KOPT-K1 (cell line): ENCODE data around the gene MAP1LC3B2.
"Not testable (repeated sequence)": the region's sequence is repeated elsewhere in the genome, so short reads cannot be mapped to it uniquely, and the experiment has no call there.

ENCODE experiments used
- H3K27ac ChIP-seq: fragments of 200-600 bp; sonication (generic); 2 replicates; pipeline ENCODE4 v1.5.1; 2016; ENCODE audit warnings: antibody characterized with exemption, mild to moderate bottlenecking, low read depth, low read length; ENCODE audit not compliant: poor library complexity, severe bottlenecking
- H3K36me3 ChIP-seq: fragments of 200-600 bp; sonication (generic); 2 replicates; pipeline ENCODE4 v1.5.1; 2017; ENCODE audit warnings: antibody characterized with exemption, mild to moderate bottlenecking, low read length, moderate library complexity; ENCODE audit not compliant: insufficient read depth
- H3K9me3 ChIP-seq: fragments of 200-600 bp; sonication (generic); 2 replicates; pipeline ENCODE4 v1.5.1; 2017; ENCODE audit warnings: antibody characterized with exemption, low read length, mild to moderate bottlenecking; ENCODE audit not compliant: insufficient read depth, poor library complexity, severe bottlenecking

MAP1LC3B2 gene

DNA sequence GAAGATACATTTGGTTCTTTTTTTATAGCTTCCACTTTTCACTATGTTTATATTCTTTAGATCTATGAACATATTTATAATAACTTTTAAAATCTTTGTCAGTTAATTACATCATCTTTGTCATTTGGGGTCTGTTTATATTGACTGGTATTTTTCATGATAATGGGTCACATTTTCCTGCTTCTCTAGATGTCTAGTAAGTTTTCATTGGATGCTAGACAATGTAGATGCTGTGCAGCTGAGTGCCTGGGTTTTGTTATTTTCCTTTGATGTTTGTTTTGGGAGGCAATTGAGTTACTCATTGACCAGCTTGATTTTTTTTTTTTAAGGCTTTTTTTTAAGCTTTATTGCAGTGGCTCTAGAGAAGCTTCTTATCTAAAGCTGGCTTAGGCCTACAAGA, 4.9 kb downstream of the MAP1LC3B2 start:
- Histone ChIP-seq H3K9me3 (peaks cover 43% of the 10 kb centered on the region), H3K27ac (no peak overlapping the region), H3K36me3 (no peaks in the 10 kb centered on the region)

DNA sequence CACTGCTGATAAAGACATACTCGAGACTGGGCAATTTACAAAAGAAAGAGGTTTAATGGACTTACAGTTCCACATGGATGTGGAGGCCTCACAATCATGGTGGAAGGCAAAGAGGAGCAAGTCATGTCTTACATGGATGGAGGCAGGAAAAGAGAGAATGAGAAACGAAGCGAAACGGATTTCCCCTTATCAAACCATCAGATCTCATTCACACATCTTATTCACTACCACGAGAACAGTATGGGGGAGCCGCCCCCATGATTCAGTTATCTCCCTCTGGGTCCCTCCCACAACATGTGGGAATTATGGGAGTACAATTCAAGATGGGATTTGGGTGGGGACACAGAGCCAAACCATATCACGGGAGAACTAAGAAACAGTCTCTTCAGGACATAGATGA, 6.0 kb downstream of the MAP1LC3B2 start:
- H3K9me3 ChIP-seq: peaks cover 43% of the 10 kb centered on the region
- not testable (repeated sequence) for H3K27ac ChIP-seq, H3K36me3 ChIP-seq

DNA sequence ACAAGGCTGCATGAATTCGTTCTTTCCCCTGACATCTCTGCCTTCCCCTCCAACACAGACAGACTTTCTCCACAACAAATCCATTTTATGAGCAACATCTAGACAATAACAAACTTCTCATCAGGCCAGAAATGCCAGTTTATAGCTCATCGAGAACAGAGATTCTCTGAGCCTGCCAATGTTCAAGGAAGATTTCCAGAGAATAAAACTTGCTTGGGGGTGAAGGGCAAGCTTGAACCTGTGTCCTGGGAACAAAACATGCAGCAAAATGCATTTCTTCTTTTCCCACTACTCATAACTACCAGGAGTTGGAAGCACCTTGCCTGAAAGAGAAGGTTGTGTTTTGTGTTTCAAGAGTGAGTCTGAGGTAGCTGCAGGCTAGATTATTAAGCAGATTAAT, 6.8 kb downstream of the MAP1LC3B2 start:
- Histone ChIP-seq H3K9me3 (peaks cover 43% of the 10 kb centered on the region), H3K36me3 (no peaks in the 10 kb centered on the region), H3K27ac (peak overlapping the region; percentile 8)

DNA sequence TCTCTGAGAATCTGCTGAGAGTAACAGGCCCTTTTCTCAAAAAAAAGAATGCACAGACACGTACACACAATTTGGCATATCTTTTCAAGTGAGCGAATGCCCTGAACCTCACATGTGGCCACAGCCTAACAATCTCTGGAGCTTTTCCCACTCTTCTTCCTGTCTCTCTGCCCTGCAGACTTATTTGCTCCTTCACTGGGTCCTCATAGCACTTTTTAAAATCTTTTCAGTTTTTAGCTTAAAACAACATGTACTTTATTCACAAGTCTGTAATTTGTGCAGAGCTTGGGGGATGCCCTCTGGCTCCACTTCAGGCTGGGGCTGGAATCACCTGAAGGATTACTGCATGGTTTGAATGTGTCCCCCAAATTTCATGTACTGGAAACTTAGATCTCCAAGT, 9.0 kb downstream of the MAP1LC3B2 start:
- Histone ChIP-seq H3K9me3 (peaks cover 28% of the 10 kb centered on the region), H3K27ac (peak overlapping the region; percentile 14), H3K36me3 (no peaks in the 10 kb centered on the region)

DNA sequence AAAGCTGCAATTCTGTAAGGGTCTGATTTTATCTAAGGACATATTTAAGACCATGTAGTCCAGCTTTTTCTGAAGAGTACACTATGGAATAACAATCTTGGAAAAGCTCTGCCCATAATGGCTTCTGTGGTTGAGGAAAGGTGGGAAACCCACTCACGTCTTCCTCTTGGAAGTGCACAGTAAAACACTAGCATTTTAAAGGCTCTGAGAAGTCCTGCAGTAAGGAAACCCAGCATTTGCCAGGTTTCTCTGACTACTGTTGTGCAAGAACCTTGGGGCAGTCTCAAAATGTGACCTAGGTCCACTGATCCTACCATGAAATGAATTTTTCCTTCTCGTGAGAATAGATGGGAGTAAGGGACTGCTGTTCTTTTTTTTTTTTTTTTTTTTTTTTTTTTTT, 11.9 kb downstream of the MAP1LC3B2 start:
- no peak overlapping the region for H3K27ac ChIP-seq

DNA sequence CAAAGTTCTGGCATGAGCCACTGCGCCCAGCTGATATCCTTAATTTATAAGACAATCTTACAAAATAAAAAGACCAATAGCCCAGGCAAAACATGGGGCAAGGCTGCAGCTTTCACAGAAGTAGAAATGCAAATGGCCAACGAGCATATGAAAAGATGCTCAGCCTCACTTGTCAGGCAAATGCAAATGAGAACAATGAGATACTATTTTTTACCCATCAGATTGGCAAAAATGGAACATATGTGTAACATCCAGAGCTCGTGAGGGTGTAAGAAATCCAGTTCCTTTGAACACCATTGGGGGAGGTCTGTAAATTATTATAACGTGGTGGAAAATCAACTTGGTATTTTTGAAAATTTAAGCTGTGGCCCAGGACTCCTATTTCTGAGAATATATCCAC, 14.6 kb downstream of the MAP1LC3B2 start:
- H3K9me3 ChIP-seq: no peaks in the 10 kb centered on the region
- H3K27ac ChIP-seq: no peak overlapping the region
- no peaks in the 10 kb centered on the region for H3K36me3 ChIP-seq

More for the DNA sequence above, 11.9 kb downstream of the MAP1LC3B2 start:
- Histone ChIP-seq H3K36me3 (no peaks in the 10 kb centered on the region), H3K9me3 (no peaks in the 10 kb centered on the region)

DNA sequence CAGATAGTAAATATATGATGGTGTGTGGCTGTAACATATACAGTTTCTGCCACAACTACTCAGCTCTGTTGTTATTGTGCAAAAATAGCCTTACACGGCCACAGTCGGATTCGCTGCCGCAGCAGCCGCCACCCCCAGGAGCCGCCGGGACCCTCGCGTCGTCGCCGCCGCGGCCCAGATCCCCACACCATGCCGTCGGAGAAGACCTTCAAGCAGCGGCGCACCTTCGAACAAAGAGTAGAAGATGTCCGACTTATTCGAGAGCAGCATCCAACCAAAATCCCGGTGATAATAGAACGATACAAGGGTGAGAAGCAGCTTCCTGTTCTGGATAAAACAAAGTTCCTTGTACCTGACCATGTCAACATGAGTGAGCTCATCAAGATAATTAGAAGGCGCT, 16.6 kb downstream of the MAP1LC3B2 start:
- H3K36me3 ChIP-seq, H3K27ac ChIP-seq, H3K9me3 ChIP-seq: not testable (repeated sequence)

DNA sequence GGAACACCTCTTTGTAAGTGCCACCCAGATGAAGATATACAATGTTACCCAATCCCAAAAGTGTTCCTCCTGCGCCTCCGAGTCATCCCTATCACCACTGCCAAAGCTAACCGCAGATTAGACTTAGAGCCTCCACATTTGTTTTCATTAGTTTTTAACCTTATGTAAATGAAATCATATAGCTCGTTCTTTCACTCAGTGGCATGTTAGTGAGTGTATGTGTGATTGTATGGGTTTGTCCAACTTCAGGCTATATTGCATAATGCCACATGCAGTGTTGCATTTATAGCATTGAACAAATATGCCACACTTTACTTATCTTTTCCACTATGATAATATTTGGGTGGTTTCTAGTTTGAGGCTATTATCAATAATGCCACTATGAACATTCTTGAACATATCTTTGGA, 18.0 kb downstream of the MAP1LC3B2 start:
- Histone ChIP-seq H3K27ac (no peak overlapping the region), H3K9me3 (no peaks in the 10 kb centered on the region), H3K36me3 (no peaks in the 10 kb centered on the region)

DNA sequence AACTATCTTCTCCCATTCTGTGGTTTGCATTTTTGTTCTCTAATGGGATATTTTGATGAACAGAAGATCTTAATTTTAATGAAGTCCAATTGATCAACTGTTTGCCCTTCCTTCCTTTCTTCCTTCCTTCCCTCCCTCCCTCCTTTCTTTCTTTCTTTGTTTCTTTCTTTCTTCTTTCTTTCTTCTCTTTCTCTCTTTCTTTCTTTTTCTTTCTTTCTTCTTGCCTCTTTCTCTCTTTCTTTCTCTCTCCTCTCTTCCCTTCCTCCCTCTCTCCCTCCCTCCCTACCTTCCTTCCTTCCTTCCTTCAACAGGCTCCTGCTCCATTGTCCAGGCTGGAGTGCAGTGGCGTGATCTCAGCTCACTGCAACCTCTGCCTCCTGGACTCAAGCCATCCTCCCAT, 18.9 kb downstream of the MAP1LC3B2 start:
- no peaks in the 10 kb centered on the region for H3K36me3 ChIP-seq
- no peaks in the 10 kb centered on the region for H3K9me3 ChIP-seq
- no peak overlapping the region for H3K27ac ChIP-seq

DNA sequence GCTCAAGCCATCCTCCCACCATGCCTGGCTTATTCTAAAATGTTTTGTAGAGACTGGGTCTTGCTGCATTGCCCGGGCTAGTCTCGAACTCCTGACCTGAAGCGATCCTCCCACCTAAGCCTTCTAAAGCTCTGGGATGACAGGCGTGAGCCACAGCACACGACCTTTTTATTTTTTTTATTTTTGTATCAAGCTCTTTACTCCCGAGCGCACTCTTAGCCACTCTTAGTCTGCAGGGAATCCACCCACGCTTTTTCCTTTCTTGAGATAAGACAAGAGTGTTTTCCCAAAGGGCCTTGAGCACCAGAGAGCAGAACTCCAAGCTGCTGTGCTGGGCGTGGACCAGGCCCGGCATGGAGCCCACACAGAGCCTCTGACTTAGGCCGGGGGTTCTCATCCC, 23.4 kb downstream of the MAP1LC3B2 start:
- Histone ChIP-seq H3K9me3 (peaks cover 11% of the 10 kb centered on the region), H3K36me3 (no peaks in the 10 kb centered on the region), H3K27ac (no peak overlapping the region)

DNA sequence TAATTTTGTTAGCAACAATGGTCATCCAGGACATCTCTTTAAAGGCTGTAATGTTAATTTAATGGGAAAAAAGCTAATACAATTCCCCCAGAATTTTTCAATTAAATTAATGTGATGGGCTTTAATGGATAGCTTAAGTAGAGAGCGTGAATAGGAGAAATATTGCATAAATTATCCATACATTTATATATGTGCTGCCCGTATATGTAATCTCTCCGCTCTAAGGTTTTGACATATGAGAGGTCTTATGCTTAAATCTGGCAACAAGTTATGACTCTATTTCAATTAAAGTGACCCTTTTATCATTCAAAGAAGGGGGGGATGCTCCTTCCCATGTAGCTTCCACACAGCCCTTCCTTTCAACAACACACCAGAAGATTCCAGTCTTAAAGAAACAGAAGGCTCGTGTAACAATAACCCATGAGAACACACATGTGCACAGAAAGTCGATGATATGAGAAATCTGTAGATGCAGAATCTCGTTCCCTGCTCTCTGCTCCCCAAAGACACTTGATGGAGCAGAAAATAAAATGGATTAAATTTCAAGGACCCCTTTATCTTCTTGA, 24.0 kb downstream of the MAP1LC3B2 start:
- H3K36me3 ChIP-seq: no peaks in the 10 kb centered on the region
- H3K27ac ChIP-seq: no peak overlapping the region
- H3K9me3 ChIP-seq: peaks cover 11% of the 10 kb centered on the region

DNA sequence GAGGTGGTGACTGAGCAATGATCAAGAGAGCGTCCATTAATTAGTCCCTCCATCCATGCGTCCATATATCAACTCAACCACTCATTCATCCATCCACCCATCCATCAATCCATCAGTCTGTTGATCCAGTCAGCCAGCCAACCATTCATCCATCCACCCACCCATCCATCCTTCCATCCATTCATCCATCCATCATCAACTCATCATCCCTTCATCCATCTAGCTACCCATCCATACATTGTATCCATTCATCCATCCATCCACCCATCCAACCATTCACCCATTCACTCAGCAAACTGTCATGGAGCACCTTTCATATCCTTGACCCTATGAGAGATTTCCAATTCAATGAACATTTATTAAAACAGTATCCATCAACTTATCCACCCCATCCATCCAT, 28.1 kb downstream of the MAP1LC3B2 start:
- Histone ChIP-seq H3K36me3 (no peaks in the 10 kb centered on the region), H3K27ac (no peak overlapping the region), H3K9me3 (peaks cover 11% of the 10 kb centered on the region)

DNA sequence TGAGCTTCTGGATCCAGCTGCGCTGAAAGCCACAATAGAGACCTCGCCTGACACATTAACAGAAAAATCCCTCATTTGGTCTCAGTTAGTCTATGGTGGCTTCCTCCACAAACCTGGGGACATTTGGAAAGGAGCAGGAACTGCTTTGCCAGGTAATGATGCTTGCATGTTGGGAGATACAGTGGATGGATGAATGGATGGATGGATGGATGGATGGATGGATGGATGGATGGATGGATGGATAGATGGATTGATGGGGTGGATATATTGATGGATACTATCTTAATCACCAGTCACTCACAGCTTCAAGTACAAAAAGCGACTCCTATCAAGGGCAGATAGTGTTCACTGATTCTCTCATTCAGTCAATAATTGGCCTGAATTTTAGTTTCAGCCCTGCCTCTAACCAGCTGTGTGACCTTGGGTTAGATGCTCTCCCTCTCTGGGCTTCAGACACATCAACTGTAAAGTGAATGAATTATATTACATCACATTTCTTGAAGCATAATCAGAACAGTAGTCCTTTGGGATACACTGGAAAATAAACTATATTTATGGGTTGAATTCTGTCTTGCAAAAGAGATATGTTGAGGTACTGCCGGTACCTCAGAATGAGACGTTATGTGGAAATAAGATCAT, 29.3 kb downstream of the MAP1LC3B2 start:
- Histone ChIP-seq H3K36me3 (no peaks in the 10 kb centered on the region), H3K9me3 (peaks cover 11% of the 10 kb centered on the region), H3K27ac (no peak overlapping the region)

DNA sequence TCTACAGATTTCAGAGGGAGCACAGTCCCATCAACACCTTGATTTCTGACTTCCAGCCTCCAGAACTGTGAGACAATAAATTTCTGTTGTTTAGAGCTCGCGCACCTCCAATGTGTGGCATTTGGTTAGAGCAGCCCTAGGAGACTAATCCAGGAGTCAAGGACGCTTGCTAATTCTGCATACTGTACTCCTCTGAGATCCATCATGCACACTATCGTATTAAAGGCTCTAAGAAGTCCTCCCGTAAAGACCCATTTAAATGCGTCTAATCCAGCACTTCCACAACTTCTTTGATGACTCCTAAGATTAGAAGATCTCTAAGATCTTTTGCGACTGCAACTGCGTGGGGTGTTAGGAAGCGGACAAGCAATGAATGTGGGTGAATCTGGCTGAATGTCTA, 30.4 kb downstream of the MAP1LC3B2 start:
- no peak overlapping the region for H3K27ac ChIP-seq
- H3K36me3 ChIP-seq: no peaks in the 10 kb centered on the region
- peaks cover 11% of the 10 kb centered on the region for H3K9me3 ChIP-seq

DNA sequence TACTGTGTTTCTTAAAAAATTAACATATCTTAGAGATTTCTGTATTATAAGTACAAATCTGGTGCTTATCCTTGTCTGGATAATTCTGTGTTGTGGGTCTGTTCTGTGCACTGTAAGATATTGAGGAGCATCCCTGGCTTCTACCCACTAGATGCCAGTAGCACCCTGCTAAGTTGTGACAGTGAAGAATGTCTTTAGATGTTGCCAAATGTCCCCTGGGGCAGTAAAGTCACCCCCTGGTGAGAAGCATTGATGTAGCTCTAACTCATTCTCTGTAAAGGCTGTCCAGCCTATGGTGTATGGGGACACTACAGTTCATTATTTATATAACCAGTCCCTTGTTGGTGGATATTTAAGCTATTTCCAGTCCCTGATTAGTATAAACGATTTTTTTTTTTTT, 31.4 kb downstream of the MAP1LC3B2 start:
- H3K9me3 ChIP-seq: peaks cover 1% of the 10 kb centered on the region
- no peak overlapping the region for H3K27ac ChIP-seq
- no peaks in the 10 kb centered on the region for H3K36me3 ChIP-seq

DNA sequence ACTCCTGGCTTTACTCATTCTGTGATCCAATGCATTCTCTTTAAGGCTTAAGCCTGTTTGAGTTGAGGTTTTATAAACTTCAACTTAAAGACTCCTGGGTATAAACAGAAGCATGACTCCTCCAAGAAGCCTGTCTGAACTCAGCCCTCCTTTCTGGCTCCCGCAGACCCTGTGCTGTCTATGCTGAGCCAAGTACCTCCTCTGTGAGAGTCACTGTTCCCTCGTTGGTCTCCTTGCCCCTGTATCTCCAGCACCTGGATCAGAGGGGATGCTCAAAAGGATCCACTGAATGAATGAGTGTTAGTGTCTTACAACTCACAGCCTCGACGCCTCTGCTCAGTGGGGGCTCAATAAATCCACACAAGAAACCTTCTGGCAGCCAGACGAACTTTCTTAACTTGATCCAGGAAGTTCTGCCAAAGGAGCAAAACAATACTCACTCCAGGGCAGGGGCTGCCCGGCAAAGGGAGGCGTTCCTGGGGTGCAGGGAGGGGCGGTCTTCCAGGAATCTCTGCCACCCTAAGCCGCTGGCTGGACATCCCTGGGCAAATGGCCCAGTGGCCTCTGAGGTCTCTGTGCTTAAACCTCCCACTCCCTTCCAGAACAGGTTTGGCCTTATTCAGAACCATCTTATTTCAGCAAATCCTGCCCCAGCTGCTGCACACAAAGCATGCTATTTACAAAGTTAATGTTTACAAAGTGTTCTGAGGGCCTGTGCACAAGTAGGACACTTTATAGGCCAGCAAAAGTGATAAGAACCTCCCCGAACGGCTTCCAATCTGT, 32.9 kb downstream of the MAP1LC3B2 start:
- Histone ChIP-seq H3K9me3 (no peaks in the 10 kb centered on the region), H3K36me3 (no peaks in the 10 kb centered on the region), H3K27ac (peak overlapping the region; percentile 69)
